HepG2 (cell line): ENCODE results near the gene PCAT7. TPM values are rescaled to one million over a fixed set of nuclear protein-coding genes. Genes with fewer than 3 reads are reported as not detected.

ENCODE experiments used
- FOXJ3 ChIP-seq: sonication (generic); formaldehyde crosslinking; IDR thresholded peaks from 2 replicates; pipeline ENCODE4 v1.4.0; 2020; ENCODE audit warnings: missing genetic modification reagents, mild to moderate bottlenecking, borderline replicate concordance
- GATAD1 ChIP-seq: IDR thresholded peaks from 2 replicates; pipeline ENCODE4 v1.6.1; 2016; ENCODE audit warnings: missing genetic modification reagents, missing compliant biosample characterization
- HDAC2 ChIP-seq: sonication (generic); formaldehyde crosslinking; IDR thresholded peaks from 2 replicates; pipeline ENCODE4 v1.4.0; 2020; ENCODE audit warnings: missing genetic modification reagents
- HES4 ChIP-seq: sonication (generic); formaldehyde crosslinking; IDR thresholded peaks from 2 replicates; pipeline ENCODE4 v1.9.0; 2021; ENCODE audit warnings: mild to moderate bottlenecking, missing genetic modification reagents, borderline replicate concordance
- ISL2 ChIP-seq: sonication (generic); formaldehyde crosslinking; IDR thresholded peaks from 2 replicates; pipeline ENCODE4 v1.5.0; 2020; ENCODE audit warnings: missing genetic modification reagents
- KDM3A ChIP-seq: IDR thresholded peaks from 2 replicates; pipeline ENCODE4 v1.6.1; 2018; ENCODE audit warnings: low read depth, missing compliant biosample characterization
- NCOA5 ChIP-seq: sonication (generic); formaldehyde crosslinking; IDR thresholded peaks from 2 replicates; pipeline ENCODE4 v1.4.0; 2020; ENCODE audit warnings: missing genetic modification reagents
- PCBP1 ChIP-seq: fragments of 200-400 bp; formaldehyde crosslinking; IDR thresholded peaks from 2 replicates; pipeline ENCODE4 v1.6.1; 2017; ENCODE audit warnings: mild to moderate bottlenecking, low read depth, low read length, borderline replicate concordance
- PHF8 ChIP-seq: sonication (generic); formaldehyde crosslinking; IDR thresholded peaks from 2 replicates; pipeline ENCODE4 v1.5.0; 2020; ENCODE audit warnings: missing genetic modification reagents
- PRDM15 ChIP-seq: sonication (generic); formaldehyde crosslinking; IDR thresholded peaks from 2 replicates; pipeline ENCODE4 v1.4.0; 2020; ENCODE audit warnings: missing genetic modification reagents
- SRY ChIP-seq: sonication (generic); formaldehyde crosslinking; IDR thresholded peaks from 2 replicates; pipeline ENCODE4 v1.8.0; 2022; ENCODE audit warnings: mild to moderate bottlenecking, missing genetic modification reagents
- ZNF615 ChIP-seq: sonication (generic); formaldehyde crosslinking; IDR thresholded peaks from 2 replicates; pipeline ENCODE4 v1.5.0; 2020; ENCODE audit warnings: mild to moderate bottlenecking, missing genetic modification reagents, borderline replicate concordance
- polyA plus RNA-seq, 8 experiments: library from polyadenylated mRNA; depleted of rRNA in 3 of 8; stranded (reverse) in 7 of 8; unstranded in 1 of 8; fragments of >200 nt; fragmentation: Illumina TruSeq in 4 of 8; extraction: Trizol in 4 of 8; gene quantifications; 2 replicates each; pipeline versions ENCODE4 v1.2.1 to v1.2.3, GENCODE V29; 2011 to 2016; ENCODE audit warnings: low read depth in 4 of 8, missing spikeins in 1 of 8, mixed read lengths in 1 of 8; ENCODE audit not compliant: insufficient read depth in 1 of 8
- total RNA-seq, 5 experiments: library from RNA; depleted of rRNA; stranded (reverse); fragments of >200 nt; fragmentation: Illumina TruSeq; extraction: Trizol; gene quantifications; 2 replicates each; pipeline ENCODE4 v1.2.3, GENCODE V29; 2016; ENCODE audit warnings: low read depth in 1 of 5
- TF ChIP-seq, protein P1 (sequence below): sonication (generic); formaldehyde crosslinking; IDR thresholded peaks from 2 replicates; pipeline ENCODE4 v1.4.0; 2020; ENCODE audit warnings: missing genetic modification reagents, borderline replicate concordance
- TF ChIP-seq, protein P2 (sequence below): sonication (generic); formaldehyde crosslinking; IDR thresholded peaks from 2 replicates; pipeline ENCODE4 v1.4.0; 2020; ENCODE audit warnings: missing genetic modification reagents
- TF ChIP-seq, protein P3 (sequence below): sonication (generic); formaldehyde crosslinking; IDR thresholded peaks from 2 replicates; pipeline ENCODE4 v1.5.1; 2020; ENCODE audit warnings: missing genetic modification reagents, mild to moderate bottlenecking, borderline replicate concordance
- TF ChIP-seq, protein P4 (sequence below): sonication (generic); formaldehyde crosslinking; IDR thresholded peaks from 2 replicates; pipeline ENCODE4 v1.9.0; 2021; ENCODE audit warnings: missing genetic modification reagents, mild to moderate bottlenecking, borderline replicate concordance

PCAT7 gene
- total and polyA plus RNA-seq, 2 of the 13 experiments (the other 11 are each of a cell fraction or from before 2014, with no cell fraction given) = 2.3 to 3.9 TPM

DNA sequence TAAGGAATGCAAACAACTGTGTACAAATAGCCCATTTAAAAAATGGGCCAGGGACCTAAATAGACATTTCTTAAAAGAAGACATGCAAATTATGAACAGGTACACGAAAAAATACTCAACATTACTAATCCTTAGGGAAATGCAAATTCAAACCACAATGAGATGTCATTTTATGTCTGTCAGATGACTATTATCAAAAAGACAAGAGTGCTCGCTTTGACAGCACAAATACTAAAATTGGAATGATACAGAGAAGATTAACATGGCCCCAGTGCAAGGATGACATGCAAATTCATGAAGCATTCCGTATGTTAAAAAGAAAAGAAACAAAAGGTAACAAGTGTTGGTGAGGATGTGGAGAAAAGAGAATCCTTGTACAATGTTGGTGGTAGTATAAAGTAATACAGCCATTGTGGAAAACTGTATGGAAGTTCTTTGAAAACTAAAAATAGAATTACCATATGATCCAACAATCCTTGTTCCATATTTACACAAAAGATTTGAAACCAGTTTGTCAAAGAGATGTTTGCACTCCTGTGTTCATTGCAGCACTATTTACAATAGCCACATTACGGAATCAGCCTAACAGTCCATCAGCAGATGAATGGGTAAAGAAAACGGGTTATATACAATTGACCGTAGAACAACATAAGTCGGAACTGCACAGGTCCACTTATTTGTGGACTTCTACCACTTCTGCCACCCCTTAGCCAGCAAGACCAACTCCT, 47.2 kb upstream of the PCAT7 start (continued):
- TF ChIP-seq, protein P1, sequence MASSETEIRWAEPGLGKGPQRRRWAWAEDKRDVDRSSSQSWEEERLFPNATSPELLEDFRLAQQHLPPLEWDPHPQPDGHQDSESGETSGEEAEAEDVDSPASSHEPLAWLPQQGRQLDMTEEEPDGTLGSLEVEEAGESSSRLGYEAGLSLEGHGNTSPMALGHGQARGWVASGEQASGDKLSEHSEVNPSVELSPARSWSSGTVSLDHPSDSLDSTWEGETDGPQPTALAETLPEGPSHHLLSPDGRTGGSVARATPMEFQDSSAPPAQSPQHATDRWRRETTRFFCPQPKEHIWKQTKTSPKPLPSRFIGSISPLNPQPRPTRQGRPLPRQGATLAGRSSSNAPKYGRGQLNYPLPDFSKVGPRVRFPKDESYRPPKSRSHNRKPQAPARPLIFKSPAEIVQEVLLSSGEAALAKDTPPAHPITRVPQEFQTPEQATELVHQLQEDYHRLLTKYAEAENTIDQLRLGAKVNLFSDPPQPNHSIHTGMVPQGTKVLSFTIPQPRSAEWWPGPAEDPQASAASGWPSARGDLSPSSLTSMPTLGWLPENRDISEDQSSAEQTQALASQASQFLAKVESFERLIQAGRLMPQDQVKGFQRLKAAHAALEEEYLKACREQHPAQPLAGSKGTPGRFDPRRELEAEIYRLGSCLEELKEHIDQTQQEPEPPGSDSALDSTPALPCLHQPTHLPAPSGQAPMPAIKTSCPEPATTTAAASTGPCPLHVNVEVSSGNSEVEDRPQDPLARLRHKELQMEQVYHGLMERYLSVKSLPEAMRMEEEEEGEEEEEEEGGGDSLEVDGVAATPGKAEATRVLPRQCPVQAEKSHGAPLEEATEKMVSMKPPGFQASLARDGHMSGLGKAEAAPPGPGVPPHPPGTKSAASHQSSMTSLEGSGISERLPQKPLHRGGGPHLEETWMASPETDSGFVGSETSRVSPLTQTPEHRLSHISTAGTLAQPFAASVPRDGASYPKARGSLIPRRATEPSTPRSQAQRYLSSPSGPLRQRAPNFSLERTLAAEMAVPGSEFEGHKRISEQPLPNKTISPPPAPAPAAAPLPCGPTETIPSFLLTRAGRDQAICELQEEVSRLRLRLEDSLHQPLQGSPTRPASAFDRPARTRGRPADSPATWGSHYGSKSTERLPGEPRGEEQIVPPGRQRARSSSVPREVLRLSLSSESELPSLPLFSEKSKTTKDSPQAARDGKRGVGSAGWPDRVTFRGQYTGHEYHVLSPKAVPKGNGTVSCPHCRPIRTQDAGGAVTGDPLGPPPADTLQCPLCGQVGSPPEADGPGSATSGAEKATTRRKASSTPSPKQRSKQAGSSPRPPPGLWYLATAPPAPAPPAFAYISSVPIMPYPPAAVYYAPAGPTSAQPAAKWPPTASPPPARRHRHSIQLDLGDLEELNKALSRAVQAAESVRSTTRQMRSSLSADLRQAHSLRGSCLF (CRISPR knock-in tag) = no peak
- peak; percentile 76; the same call in 1 of the 2 replicates for TF ChIP-seq ISL2 (CRISPR knock-in tag)
- no peak for TF ChIP-seq PCBP1
- no peak for TF ChIP-seq ZNF615 (CRISPR knock-in tag)
- TF ChIP-seq NCOA5 = no peak
- TF ChIP-seq, protein P2, sequence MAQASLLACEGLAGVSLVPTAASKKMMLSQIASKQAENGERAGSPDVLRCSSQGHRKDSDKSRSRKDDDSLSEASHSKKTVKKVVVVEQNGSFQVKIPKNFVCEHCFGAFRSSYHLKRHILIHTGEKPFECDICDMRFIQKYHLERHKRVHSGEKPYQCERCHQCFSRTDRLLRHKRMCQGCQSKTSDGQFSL (CRISPR knock-in tag) = no peak
- TF ChIP-seq FOXJ3 = peak; percentile 54; the same call in 1 of the 2 replicates
- no peak for TF ChIP-seq SRY (CRISPR knock-in tag)
- TF ChIP-seq, protein P3, sequence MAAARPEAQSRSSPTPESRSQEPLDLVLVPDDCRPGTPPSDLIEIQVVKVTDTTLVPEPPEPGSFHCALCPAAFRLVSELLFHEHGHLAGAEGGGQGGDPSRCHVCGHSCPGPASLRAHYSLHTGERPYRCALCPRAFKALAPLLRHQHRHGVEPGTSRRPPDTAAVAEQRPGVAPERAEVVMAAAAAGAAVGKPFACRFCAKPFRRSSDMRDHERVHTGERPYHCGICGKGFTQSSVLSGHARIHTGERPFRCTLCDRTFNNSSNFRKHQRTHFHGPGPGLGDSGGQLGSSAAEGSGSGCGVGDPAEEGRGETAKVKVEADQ (CRISPR knock-in tag) = no peak
- TF ChIP-seq GATAD1 = peak; percentile 41; the same call in 1 of the 2 replicates
- no peak for TF ChIP-seq PHF8 (CRISPR knock-in tag)
- TF ChIP-seq, protein P4, sequence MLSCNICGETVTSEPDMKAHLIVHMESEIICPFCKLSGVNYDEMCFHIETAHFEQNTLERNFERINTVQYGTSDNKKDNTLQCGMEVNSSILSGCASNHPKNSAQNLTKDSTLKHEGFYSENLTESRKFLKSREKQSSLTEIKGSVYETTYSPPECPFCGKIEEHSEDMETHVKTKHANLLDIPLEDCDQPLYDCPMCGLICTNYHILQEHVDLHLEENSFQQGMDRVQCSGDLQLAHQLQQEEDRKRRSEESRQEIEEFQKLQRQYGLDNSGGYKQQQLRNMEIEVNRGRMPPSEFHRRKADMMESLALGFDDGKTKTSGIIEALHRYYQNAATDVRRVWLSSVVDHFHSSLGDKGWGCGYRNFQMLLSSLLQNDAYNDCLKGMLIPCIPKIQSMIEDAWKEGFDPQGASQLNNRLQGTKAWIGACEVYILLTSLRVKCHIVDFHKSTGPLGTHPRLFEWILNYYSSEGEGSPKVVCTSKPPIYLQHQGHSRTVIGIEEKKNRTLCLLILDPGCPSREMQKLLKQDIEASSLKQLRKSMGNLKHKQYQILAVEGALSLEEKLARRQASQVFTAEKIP (CRISPR knock-in tag) = no peak
- peak; percentile 65; the same call in 1 of the 2 replicates for TF ChIP-seq HDAC2
- no peak for TF ChIP-seq KDM3A (CRISPR knock-in tag)
- no peak for TF ChIP-seq PRDM15 (CRISPR knock-in tag)
- no peak for TF ChIP-seq HES4
